H1 (cell line): ENCODE data around the gene GRIA1. TPM values are rescaled to one million over a fixed set of nuclear protein-coding genes. Genes with fewer than 3 reads are reported as not detected.

Experiments used
- EP300 ChIP-seq, 2 experiments: IDR thresholded peaks; 1 replicate in 1 of 2; 2 replicates in 1 of 2; pipeline ENCODE4 v1.6.1; 2011 to 2012; ENCODE audit warnings: low read depth in 2 of 2, low read length in 2 of 2, mild to moderate bottlenecking in 2 of 2, borderline replicate concordance in 1 of 2, inconsistent platforms in 1 of 2, moderate library complexity in 1 of 2
- FOSL1 ChIP-seq: IDR thresholded peaks from 2 replicates; pipeline ENCODE4 v1.6.1; 2011; ENCODE audit warnings: mild to moderate bottlenecking, low read depth, low read length, moderate library complexity; ENCODE audit not compliant: insufficient read depth
- polyA plus RNA-seq, 7 experiments: library from polyadenylated mRNA; depleted of rRNA in 3 of 7; stranded (reverse) in 5 of 7; unstranded in 2 of 7; fragments of >200 nt in 5 of 7; fragments of 200-250 nt in 2 of 7; gene quantifications; 1 replicate in 5 of 7; 2 replicates in 1 of 7; 4 replicates in 1 of 7; pipeline versions ENCODE4 v1.2.1 to v1.2.3, GENCODE V29; 2011 to 2013; ENCODE audit warnings: missing spikeins in 2 of 7, mixed read lengths in 2 of 7
- total RNA-seq: library from RNA; stranded (reverse); fragmentation: NEBNext Ultra II Directional; extraction: Animal tissue kit (Norgen Biotek cat#: 25700); gene quantifications from 2 replicates; pipeline ENCODE4 v1.2.1, GENCODE V29; 2021

GRIA1 gene
- total and polyA plus RNA-seq, 2 of the 8 experiments (the other 6 are each of a cell fraction or from before 2014, with no cell fraction given): 0.97 to 2.5 TPM

DNA sequence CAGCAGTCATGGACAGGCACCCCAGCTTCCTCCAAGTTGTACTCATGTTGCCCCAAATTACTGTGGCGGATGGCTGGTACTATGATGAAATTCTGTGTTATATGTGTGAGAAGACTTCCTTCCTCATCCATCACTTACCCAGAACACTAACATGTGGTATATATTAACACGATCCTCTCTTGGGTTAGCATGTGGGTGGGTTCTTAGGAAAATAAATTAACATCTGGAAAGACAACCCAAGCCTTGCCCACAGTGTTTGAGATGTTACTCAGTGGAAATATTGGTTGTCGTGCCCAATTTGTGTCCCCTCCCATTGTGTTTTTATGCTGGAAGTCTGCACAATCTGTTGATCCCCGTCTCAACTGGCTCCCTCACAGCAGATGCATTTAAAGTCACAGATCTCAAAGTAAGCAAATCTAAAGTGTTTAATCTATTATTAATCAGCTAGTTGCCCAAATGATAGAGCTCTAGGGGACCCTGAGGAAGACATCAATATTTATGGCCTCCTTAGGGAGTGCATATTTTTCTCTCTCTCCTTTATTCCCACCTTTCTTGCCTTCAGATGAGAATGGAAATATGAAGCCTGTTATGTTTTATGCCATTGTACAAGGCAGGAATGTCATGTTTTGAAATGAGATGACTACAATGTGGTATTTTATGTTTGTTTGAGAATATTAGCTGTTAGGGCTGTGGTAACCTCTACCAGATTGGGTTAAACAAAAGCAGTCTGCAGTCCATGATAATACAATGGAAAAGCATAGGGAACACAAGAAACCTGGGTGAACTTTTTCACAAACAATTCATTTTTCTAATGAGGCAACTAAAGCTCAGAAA is 93.9 kb downstream of the GRIA1 start (continued):
- TF ChIP-seq EP300 (IDR thresholded peaks at IDR 0.05; ENCODE audit: borderline replicate concordance in 1 of 2, low read depth in 2 of 2, low read length in 2 of 2) (no peak), FOSL1 (no peak)
